Left ventricle myocardium superior (tissue), 1 donor: ENCODE results near the gene ACP5. TPM values are rescaled to one million over a fixed set of nuclear protein-coding genes. Genes with fewer than 3 reads are reported as not detected.

Experiments used
- total RNA-seq: library from RNA; stranded (reverse); fragmentation: NEBNext Ultra II Directional; extraction: Animal tissue kit (Norgen Biotek cat#: 25700); gene quantifications from one replicate; pipeline ENCODE4 v1.2.1, GENCODE V29; 2021
- donor health status: DM: no; HTN: yes; CAD: no; lungs with severe emphysema.

Gene ACP5
- total RNA-seq, 1 donor from 2014 or later, result 2.5 TPM

Other genes with a start within 250 kb of the ACP5 start
- gene RAB3D, start 238.0 kb downstream of the ACP5 start, total RNA-seq, result 8.1 TPM
- gene TMEM205, start 231.4 kb downstream of the ACP5 start, total RNA-seq, result 89.8 TPM
- gene CCDC159, start 231.1 kb downstream of the ACP5 start, total RNA-seq, result 20.9 TPM
- gene PLPPR2, start 222.2 kb downstream of the ACP5 start, total RNA-seq, result 17.7 TPM
- 2.0 TPM for gene SWSAP1, start 203.0 kb downstream of the ACP5 start, total RNA-seq
- 7.6 TPM for gene EPOR, start 193.3 kb downstream of the ACP5 start, total RNA-seq
- 6.4 TPM for gene RGL3, start 158.3 kb downstream of the ACP5 start, total RNA-seq
- 0.42 TPM for gene ODAD3, start 142.5 kb downstream of the ACP5 start, total RNA-seq
- 139 TPM for gene PRKCSH, start 142.0 kb downstream of the ACP5 start, total RNA-seq
- gene ELAVL3, start 96.6 kb downstream of the ACP5 start, total RNA-seq, result 0.84 TPM
- gene ZNF653, start 71.8 kb downstream of the ACP5 start, total RNA-seq, result 3.3 TPM
- 180 TPM for gene ECSIT, start 48.5 kb downstream of the ACP5 start, total RNA-seq
- 81.7 TPM for gene CNN1, start 38.8 kb downstream of the ACP5 start, total RNA-seq
- 36.0 TPM for gene ELOF1, start 18.4 kb downstream of the ACP5 start, total RNA-seq
- gene ZNF627, start 19.8 kb upstream of the ACP5 start, total RNA-seq, result 5.2 TPM
- gene ZNF823, start 161.3 kb upstream of the ACP5 start, total RNA-seq, result 3.1 TPM
- gene ZNF441, start 189.4 kb upstream of the ACP5 start, total RNA-seq, result 4.5 TPM
- 2.6 TPM for gene ZNF491, start 220.9 kb upstream of the ACP5 start, total RNA-seq
- gene ZNF440, start 236.6 kb upstream of the ACP5 start, total RNA-seq, result 4.5 TPM